ENCODE data around the gene CLCN4.

Gene CLCN4

GRCh38 chrX:10119399-10119990 lies 37.3 kb upstream of the CLCN4 start:
- Histone ChIP-seq H3K27ac (ENCODE audit: low read depth, low read length) (peak overlapping the region; percentile 16), H3K9ac (ENCODE audit: low read length) (no peak overlapping the region)

GRCh38 chrX:10120331-10120730 lies 36.4 kb upstream of the CLCN4 start:
- Histone ChIP-seq H3K9ac (ENCODE audit: low read length) (no peak overlapping the region), H3K4me3 (ENCODE audit: low read length) (no peak overlapping the region), H3K27ac (ENCODE audit: low read depth, low read length) (no peak overlapping the region), H3K36me3 (ENCODE audit: control insufficient read depth, insufficient read depth, low read length) (no peaks in the 10 kb centered on the region), H3K4me1 (ENCODE audit: control insufficient read depth, insufficient read depth, low read length) (no peaks in the 10 kb centered on the region), H3K27me3 (ENCODE audit: control insufficient read depth, insufficient read depth, low read length) (no peaks in the 10 kb centered on the region)

More at GRCh38 chrX:10119399-10119990, 37.3 kb upstream of the CLCN4 start:
- no peaks in the 10 kb centered on the region for H3K27me3 ChIP-seq (ENCODE audit: control insufficient read depth, insufficient read depth, low read length)
- H3K36me3 ChIP-seq (ENCODE audit: control insufficient read depth, insufficient read depth, low read length) = no peaks in the 10 kb centered on the region
- no peaks in the 10 kb centered on the region for H3K4me1 ChIP-seq (ENCODE audit: control insufficient read depth, insufficient read depth, low read length)
- H3K4me3 ChIP-seq (ENCODE audit: low read length) = no peak overlapping the region

- no peaks in the 10 kb centered on the region for H3K4me1 ChIP-seq (ENCODE audit: control insufficient read depth, insufficient read depth, low read length)
Observed at GRCh38 chrX:10120828-10121227, 35.9 kb upstream of the CLCN4 start.

GRCh38 chrX:10121787-10122186 lies 35.0 kb upstream of the CLCN4 start:
- Histone ChIP-seq H3K4me3 (ENCODE audit: low read length) (no peak overlapping the region), H3K9ac (ENCODE audit: low read length) (no peak overlapping the region), H3K36me3 (ENCODE audit: control insufficient read depth, insufficient read depth, low read length) (no peaks in the 10 kb centered on the region), H3K27me3 (ENCODE audit: control insufficient read depth, insufficient read depth, low read length) (no peaks in the 10 kb centered on the region), H3K27ac (ENCODE audit: low read depth, low read length) (no peak overlapping the region), H3K4me1 (ENCODE audit: control insufficient read depth, insufficient read depth, low read length) (no peaks in the 10 kb centered on the region)

More at GRCh38 chrX:10120828-10121227, 35.9 kb upstream of the CLCN4 start:
- Histone ChIP-seq H3K27ac (ENCODE audit: low read depth, low read length) (no peak overlapping the region), H3K4me3 (ENCODE audit: low read length) (no peak overlapping the region), H3K36me3 (ENCODE audit: control insufficient read depth, insufficient read depth, low read length) (no peaks in the 10 kb centered on the region), H3K9ac (ENCODE audit: low read length) (no peak overlapping the region), H3K27me3 (ENCODE audit: control insufficient read depth, insufficient read depth, low read length) (no peaks in the 10 kb centered on the region)

GRCh38 chrX:10124506-10125247 lies 32.1 kb upstream of the CLCN4 start:
- no peak overlapping the region for H3K4me3 ChIP-seq (ENCODE audit: low read length)
- no peak overlapping the region for H3K9ac ChIP-seq (ENCODE audit: low read length)
- H3K36me3 ChIP-seq (ENCODE audit: control insufficient read depth, insufficient read depth, low read length) = peaks cover 4% of the 10 kb centered on the region
- no peak overlapping the region for H3K27ac ChIP-seq (ENCODE audit: low read depth, low read length)
- no peaks in the 10 kb centered on the region for H3K4me1 ChIP-seq (ENCODE audit: control insufficient read depth, insufficient read depth, low read length)
- H3K27me3 ChIP-seq (ENCODE audit: control insufficient read depth, insufficient read depth, low read length) = no peaks in the 10 kb centered on the region

GRCh38 chrX:10125248-10125615 lies 31.5 kb upstream of the CLCN4 start:
- Histone ChIP-seq H3K27ac (ENCODE audit: low read depth, low read length) (no peak overlapping the region), H3K4me1 (ENCODE audit: control insufficient read depth, insufficient read depth, low read length) (no peaks in the 10 kb centered on the region), H3K36me3 (ENCODE audit: control insufficient read depth, insufficient read depth, low read length) (peaks cover 10% of the 10 kb centered on the region), H3K9ac (ENCODE audit: low read length) (no peak overlapping the region), H3K27me3 (ENCODE audit: control insufficient read depth, insufficient read depth, low read length) (no peaks in the 10 kb centered on the region), H3K4me3 (ENCODE audit: low read length) (no peak overlapping the region)

- H3K4me3 ChIP-seq (ENCODE audit: low read length) = no peak overlapping the region
- no peak overlapping the region for H3K9ac ChIP-seq (ENCODE audit: low read length)
- H3K36me3 ChIP-seq (ENCODE audit: control insufficient read depth, insufficient read depth, low read length) = peaks cover 11% of the 10 kb centered on the region
- no peaks in the 10 kb centered on the region for H3K4me1 ChIP-seq (ENCODE audit: control insufficient read depth, insufficient read depth, low read length)
- no peak overlapping the region for H3K27ac ChIP-seq (ENCODE audit: low read depth, low read length)
- no peaks in the 10 kb centered on the region for H3K27me3 ChIP-seq (ENCODE audit: control insufficient read depth, insufficient read depth, low read length)
Observed at GRCh38 chrX:10126044-10126443, 30.7 kb upstream of the CLCN4 start.

- H3K27ac ChIP-seq (ENCODE audit: low read depth, low read length) = no peak overlapping the region
- H3K4me3 ChIP-seq (ENCODE audit: low read length) = no peak overlapping the region
- peaks cover 11% of the 10 kb centered on the region for H3K36me3 ChIP-seq (ENCODE audit: control insufficient read depth, insufficient read depth, low read length)
- H3K27me3 ChIP-seq (ENCODE audit: control insufficient read depth, insufficient read depth, low read length) = no peaks in the 10 kb centered on the region
- no peaks in the 10 kb centered on the region for H3K4me1 ChIP-seq (ENCODE audit: control insufficient read depth, insufficient read depth, low read length)
- H3K9ac ChIP-seq (ENCODE audit: low read length) = no peak overlapping the region
Observed at GRCh38 chrX:10126834-10127233, 29.9 kb upstream of the CLCN4 start.

GRCh38 chrX:10128386-10128785 lies 28.4 kb upstream of the CLCN4 start:
- H3K4me3 ChIP-seq (ENCODE audit: low read length) = no peak overlapping the region
- H3K27ac ChIP-seq (ENCODE audit: low read depth, low read length) = no peak overlapping the region
- no peak overlapping the region for H3K9ac ChIP-seq (ENCODE audit: low read length)
- H3K4me1 ChIP-seq (ENCODE audit: control insufficient read depth, insufficient read depth, low read length) = no peaks in the 10 kb centered on the region
- H3K36me3 ChIP-seq (ENCODE audit: control insufficient read depth, insufficient read depth, low read length) = peaks cover 11% of the 10 kb centered on the region
- no peaks in the 10 kb centered on the region for H3K27me3 ChIP-seq (ENCODE audit: control insufficient read depth, insufficient read depth, low read length)

- Histone ChIP-seq H3K9ac (ENCODE audit: low read length) (no peak overlapping the region), H3K4me3 (ENCODE audit: low read length) (no peak overlapping the region), H3K4me1 (ENCODE audit: control insufficient read depth, insufficient read depth, low read length) (no peaks in the 10 kb centered on the region), H3K27ac (ENCODE audit: low read depth, low read length) (no peak overlapping the region), H3K36me3 (ENCODE audit: control insufficient read depth, insufficient read depth, low read length) (peaks cover 11% of the 10 kb centered on the region), H3K27me3 (ENCODE audit: control insufficient read depth, insufficient read depth, low read length) (no peaks in the 10 kb centered on the region)
Observed at GRCh38 chrX:10129229-10129628, 27.5 kb upstream of the CLCN4 start.

GRCh38 chrX:10130354-10130753 lies 26.4 kb upstream of the CLCN4 start:
- Histone ChIP-seq H3K27ac (ENCODE audit: low read depth, low read length) (no peak overlapping the region), H3K27me3 (ENCODE audit: control insufficient read depth, insufficient read depth, low read length) (no peaks in the 10 kb centered on the region), H3K4me1 (ENCODE audit: control insufficient read depth, insufficient read depth, low read length) (no peaks in the 10 kb centered on the region), H3K36me3 (ENCODE audit: control insufficient read depth, insufficient read depth, low read length) (peaks cover 13% of the 10 kb centered on the region), H3K9ac (ENCODE audit: low read length) (no peak overlapping the region), H3K4me3 (ENCODE audit: low read length) (no peak overlapping the region)

GRCh38 chrX:10133980-10134676 lies 22.6 kb upstream of the CLCN4 start:
- H3K4me3 ChIP-seq (ENCODE audit: low read length) = no peak overlapping the region
- H3K36me3 ChIP-seq (ENCODE audit: control insufficient read depth, insufficient read depth, low read length) = peaks cover 11% of the 10 kb centered on the region
- H3K27me3 ChIP-seq (ENCODE audit: control insufficient read depth, insufficient read depth, low read length) = no peaks in the 10 kb centered on the region
- no peak overlapping the region for H3K27ac ChIP-seq (ENCODE audit: low read depth, low read length)
- H3K9ac ChIP-seq (ENCODE audit: low read length) = no peak overlapping the region
- no peaks in the 10 kb centered on the region for H3K4me1 ChIP-seq (ENCODE audit: control insufficient read depth, insufficient read depth, low read length)
